ENCODE measurements around the gene HTR3C.

GRCh38 chr3:184029443-184029842 is 23.4 kb upstream of the HTR3C start:
- TF ChIP-seq EP300 (IDR thresholded peaks at IDR 0.05; ENCODE audit: low read depth) (no peak), POLR2A (IDR thresholded peaks at IDR 0.05) (no peak), POLR2AphosphoS5 (IDR thresholded peaks at IDR 0.05) (no peak), CTCF (IDR thresholded peaks at IDR 0.05) (no peak)

Measured in transverse colon (tissue), 4 donors.